ENCODE results near the gene ACRBP.

- TF ChIP-seq CTCF (IDR thresholded peaks at IDR 0.05) (peak in 3 of 6 experiments; percentile 21 to 35 (median 26)), POLR2A (IDR thresholded peaks at IDR 0.05) (no peak)
These were observed 2.3 kb downstream of the ACRBP start for GRCh38 chr12:6644903-6645302.

Measured in thyroid gland (tissue), 4 donors.